ENCODE results near the gene RGS7.
"Not testable (repeated sequence)": the region's sequence is repeated elsewhere in the genome, so short reads cannot be mapped to it uniquely, and the experiment has no call there.

Gene RGS7

DNA sequence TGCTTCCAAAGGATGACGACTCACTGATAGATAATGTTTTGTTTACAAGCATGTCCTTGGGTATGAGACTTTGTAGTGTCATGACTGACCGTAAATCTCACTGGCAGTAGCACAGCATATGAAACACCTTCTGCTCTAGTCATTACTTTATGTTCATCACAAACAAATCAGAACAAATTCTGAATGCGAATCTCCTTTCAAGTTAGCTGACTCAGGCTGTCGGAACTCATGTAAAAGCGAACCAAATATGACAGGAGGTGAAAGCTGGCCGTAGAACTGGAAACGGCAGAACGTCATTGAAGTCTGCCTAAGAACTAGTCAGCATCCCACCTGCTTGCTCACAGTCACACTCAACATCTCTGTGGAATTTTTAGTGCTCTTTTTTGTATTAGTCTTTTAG is 143.9 kb downstream of the RGS7 start:
- DNase-seq (ENCODE audit: low read depth, low spot score): no peak

GRCh38 chr1:241212628-241213027 is 144.4 kb downstream of the RGS7 start:
- no peak for DNase-seq (ENCODE audit: low read depth, low spot score)

- no peak for DNase-seq (ENCODE audit: low read depth, low spot score)
Observed at GRCh38 chr1:241208910-241209379, 148.1 kb downstream of the RGS7 start.

- DNase-seq (ENCODE audit: low read depth, low spot score): no peak
Observed at GRCh38 chr1:241203817-241204216, 153.2 kb downstream of the RGS7 start.

DNA sequence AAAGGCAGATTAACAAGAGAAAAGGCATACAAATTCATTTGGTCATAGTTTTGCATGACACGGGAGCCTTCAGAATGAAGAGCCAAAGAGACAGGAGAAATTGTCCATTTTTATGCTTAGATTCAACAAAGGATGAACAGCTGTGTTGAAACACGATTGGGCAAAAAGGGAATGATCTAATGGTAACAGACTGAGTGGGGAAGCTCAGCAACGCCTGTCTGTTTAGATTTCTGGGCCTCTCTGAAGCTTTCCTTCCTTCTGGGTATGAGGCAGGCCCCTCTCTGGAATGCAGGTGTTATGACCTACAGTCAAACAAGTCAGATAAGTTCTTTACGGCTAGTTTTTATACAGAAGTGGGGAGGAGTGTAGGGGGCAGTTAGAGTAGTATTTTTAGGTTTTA is 154.6 kb downstream of the RGS7 start:
- DNase-seq (ENCODE audit: low read depth, low spot score): no peak

- DNase-seq (ENCODE audit: low read depth, low spot score): no peak
Observed at GRCh38 chr1:241186716-241187115, 170.3 kb downstream of the RGS7 start.

- no peak for DNase-seq (ENCODE audit: low read depth, low spot score)
Observed at GRCh38 chr1:241181971-241182370, 175.0 kb downstream of the RGS7 start.

- no peak for DNase-seq (ENCODE audit: low read depth, low spot score)
Observed at GRCh38 chr1:241181471-241181870, 175.5 kb downstream of the RGS7 start.

DNA sequence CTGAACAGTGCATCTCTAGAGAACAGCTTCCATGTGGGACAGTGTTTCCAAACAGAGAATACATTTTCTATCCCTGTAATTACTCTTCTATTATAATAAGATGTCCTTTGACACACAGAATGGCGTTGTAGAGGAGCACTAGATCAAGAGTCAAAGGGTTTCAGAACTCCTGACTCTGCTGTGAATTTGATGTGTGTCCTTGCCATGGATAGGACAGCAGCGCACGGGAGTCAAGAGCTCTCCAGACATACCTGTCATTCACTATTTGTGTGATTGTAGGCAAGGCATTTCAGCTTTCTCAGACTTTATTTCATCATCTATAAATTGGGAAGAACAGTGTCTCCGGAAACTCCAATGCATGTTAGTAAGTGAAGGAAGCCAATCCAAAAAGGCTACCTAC is 176.4 kb downstream of the RGS7 start:
- no peak for DNase-seq (ENCODE audit: low read depth, low spot score)

DNA sequence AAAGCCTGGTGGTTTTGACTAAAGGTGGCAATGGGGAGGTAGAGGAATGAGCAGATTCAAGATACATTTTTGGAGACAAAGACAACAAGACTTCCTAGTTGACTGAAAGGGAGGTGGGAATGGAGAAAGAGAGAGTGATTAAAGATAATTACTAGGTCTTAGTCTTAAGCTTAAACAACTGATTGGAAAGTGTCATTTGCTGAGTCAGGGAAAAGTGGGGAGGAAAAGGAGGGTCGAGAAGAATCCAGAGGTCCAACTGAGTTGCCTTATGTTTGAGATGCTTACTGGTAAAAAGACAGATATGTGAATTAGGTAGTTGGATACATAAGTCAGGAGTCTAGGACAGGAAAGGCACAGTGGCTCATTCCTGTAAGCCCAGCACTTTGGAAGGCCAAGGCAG is 179.3 kb downstream of the RGS7 start:
- no peak for DNase-seq (ENCODE audit: low read depth, low spot score)

GRCh38 chr1:241172486-241172885 is 184.5 kb downstream of the RGS7 start:
- DNase-seq (ENCODE audit: low read depth, low spot score): no peak

- no peak for DNase-seq (ENCODE audit: low read depth, low spot score)
Observed at GRCh38 chr1:241171991-241172390, 185.0 kb downstream of the RGS7 start.

DNA sequence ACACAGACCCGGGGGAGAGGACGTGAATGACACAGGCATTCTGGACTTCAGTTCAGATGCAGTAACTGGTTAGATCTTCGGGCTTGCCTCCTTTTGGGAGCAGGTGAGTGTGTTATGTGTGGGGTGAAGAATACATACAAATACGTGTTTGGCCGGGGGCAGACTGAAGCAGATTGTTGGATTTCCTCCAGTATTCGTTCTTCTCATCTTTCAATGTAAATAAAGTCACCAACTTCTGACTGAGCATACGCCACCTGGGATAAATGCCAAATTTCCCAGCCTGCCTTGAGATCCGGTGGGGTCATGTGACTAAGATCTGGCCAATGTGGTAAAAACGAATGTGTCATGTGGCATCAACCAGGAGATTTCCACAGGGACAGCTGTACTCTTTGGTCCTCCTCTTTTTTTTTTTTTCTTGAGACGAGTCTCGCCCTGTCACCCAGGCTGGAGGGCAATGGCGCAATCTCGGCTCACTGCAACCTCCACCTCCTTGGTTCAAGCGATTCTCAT is 189.8 kb downstream of the RGS7 start:
- no peak for DNase-seq (ENCODE audit: low read depth, low spot score)

GRCh38 chr1:241166625-241167024 is 190.4 kb downstream of the RGS7 start:
- DNase-seq (ENCODE audit: low read depth, low spot score): no peak

DNA sequence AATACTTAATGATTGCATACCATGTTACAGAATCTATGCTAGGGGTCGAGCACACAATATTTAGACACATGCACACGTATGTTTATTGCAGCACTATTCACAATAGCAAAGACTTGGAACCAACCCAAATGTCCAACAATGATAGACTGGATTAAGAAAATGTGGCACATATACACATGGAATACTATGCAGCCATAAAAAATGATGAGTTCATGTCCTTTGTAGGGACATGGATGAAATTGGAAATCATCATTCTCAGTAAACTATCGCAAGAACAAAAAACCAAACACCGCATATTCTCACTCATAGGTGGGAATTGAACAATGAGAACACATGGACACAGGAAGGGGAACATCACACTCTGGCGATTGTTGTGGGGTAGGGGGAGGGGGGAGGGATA is 191.7 kb downstream of the RGS7 start:
- not testable (repeated sequence) for DNase-seq (ENCODE audit: low read depth, low spot score)

- no peak for DNase-seq (ENCODE audit: low read depth, low spot score)
Observed at GRCh38 chr1:241163363-241163762, 193.6 kb downstream of the RGS7 start.

DNA sequence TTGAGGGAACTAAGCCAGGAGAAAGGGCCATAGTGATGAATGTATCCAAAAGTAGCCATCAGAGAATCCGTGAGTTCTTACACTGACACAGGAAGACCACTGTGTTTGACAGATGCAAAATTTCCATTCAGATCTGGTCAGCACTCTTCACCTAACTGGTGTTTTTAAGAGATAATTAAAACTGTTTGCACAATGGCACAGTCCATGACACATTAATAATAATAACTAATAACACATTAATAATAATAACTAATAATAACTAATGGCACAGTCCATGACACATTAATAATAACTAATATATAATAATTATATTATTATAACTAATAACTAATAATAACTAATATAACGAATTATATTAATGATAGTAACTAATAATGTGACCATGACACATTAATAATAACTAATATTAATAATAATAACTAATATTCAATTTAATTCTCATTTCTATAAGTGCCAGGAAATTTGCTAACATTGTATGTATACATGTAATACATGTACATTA is 195.8 kb downstream of the RGS7 start:
- no peak for DNase-seq (ENCODE audit: low read depth, low spot score)

GRCh38 chr1:241157435-241157834 is 199.6 kb downstream of the RGS7 start:
- no peak for DNase-seq (ENCODE audit: low read depth, low spot score)

DNA sequence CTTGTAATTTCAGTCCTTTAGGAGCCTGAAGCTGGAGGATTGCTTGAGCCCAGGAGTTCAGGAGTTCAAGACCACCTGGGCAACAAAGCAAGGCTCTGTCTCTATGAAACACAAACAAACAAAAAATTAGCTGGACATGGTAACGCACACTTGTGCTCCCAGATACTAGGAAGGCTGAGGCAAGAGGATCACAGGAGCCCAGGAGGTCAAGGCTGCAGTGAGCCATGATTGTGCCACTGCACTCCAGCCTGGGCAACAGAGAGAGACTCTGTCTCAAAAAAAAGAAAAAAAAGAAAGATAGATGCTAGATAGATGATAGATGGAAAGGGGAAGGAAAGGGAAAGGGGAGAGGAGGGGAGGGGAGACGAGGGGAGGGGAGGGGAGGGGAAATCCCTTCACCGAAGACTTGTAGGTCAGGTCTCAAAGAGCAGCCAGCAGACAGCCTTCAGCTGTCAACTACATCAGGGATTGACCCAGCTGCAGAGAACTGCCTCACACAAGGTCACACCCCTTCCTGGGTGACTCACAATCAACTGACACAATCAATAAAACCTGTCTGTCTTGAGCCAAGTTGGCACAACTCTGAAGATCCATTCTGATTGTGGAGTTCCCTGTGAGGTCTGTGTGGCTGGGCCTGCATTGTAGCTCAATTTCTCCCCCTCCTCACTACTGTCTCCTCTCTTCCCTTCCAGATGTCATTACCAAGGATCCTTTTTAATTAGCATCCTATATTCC is 200.6 kb downstream of the RGS7 start:
- DNase-seq (ENCODE audit: low read depth, low spot score): no peak

DNA sequence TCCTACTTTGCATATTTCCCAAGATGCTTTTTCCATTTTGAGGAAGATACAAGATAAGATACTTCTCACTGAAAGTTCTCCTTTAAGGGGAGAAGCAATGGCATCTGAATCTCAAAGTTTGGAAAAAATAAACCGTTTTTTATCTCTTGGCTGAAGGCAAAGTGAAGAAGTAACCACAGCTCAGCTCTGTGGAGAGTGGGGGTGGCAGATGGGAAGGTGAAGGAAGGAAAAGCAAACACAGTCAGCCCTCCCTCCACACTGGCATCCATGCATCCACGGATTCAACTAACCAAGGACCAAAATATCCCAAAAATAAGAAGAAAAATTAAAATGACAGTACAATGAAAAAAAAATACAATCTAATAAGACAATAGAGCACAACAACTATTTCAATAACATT is 211.1 kb downstream of the RGS7 start:
- DNase-seq (ENCODE audit: low read depth, low spot score): no peak

- DNase-seq (ENCODE audit: low read depth, low spot score): no peak
Observed at GRCh38 chr1:241143765-241144442, 213.1 kb downstream of the RGS7 start.

GRCh38 chr1:241142493-241142892 is 214.5 kb downstream of the RGS7 start:
- DNase-seq (ENCODE audit: low read depth, low spot score): no peak

DNA sequence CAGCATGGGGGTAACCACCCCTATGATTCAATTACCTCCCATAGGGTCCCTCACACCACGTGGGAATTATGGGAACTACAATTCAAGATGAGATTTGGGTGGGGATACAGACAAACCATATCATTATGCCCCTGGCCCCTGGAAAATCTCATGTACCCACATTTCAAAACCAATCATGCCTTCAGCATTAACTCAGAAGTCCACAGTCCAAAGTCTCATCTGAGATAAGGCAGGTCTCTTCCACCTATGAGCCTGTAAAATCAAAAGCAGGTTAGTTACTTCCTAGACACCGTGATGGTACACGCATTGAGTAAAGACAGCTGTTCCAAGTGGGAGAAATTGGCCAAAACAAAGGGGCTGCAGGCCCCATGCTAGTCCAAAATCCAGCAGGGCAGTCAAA is 215.4 kb downstream of the RGS7 start:
- not testable (repeated sequence) for DNase-seq (ENCODE audit: low read depth, low spot score)
